Ecto neural progenitor cell (in vitro differentiated cells): ENCODE data around the gene ATG16L1.

Source experiments
- DNase-seq: peaks from one replicate; pipeline ENCODE4 v3.0.0-alpha.2; 2018; ENCODE audit warnings: low spot score

The ATG16L1 gene

GRCh38 chr2:233227346-233227978 is 24.0 kb upstream of the ATG16L1 start:
- DNase-seq: no peak

- DNase-seq: no peak
Observed at GRCh38 chr2:233228376-233228775, 23.1 kb upstream of the ATG16L1 start.

GRCh38 chr2:233233618-233234230 is 17.7 kb upstream of the ATG16L1 start:
- no peak for DNase-seq

GRCh38 chr2:233234264-233234663 is 17.2 kb upstream of the ATG16L1 start:
- DNase-seq: no peak

GRCh38 chr2:233234996-233235395 is 16.5 kb upstream of the ATG16L1 start:
- no peak for DNase-seq

GRCh38 chr2:233235977-233236376 is 15.5 kb upstream of the ATG16L1 start:
- DNase-seq: no peak

- no peak for DNase-seq
Observed at GRCh38 chr2:233236820-233237589, 14.5 kb upstream of the ATG16L1 start.

GRCh38 chr2:233240897-233241296 is 10.6 kb upstream of the ATG16L1 start:
- no peak for DNase-seq

GRCh38 chr2:233241803-233242202 is 9.7 kb upstream of the ATG16L1 start:
- DNase-seq: no peak

- no peak for DNase-seq
Observed at GRCh38 chr2:233242231-233242927, 9.1 kb upstream of the ATG16L1 start.

GRCh38 chr2:233243348-233243747 is 8.1 kb upstream of the ATG16L1 start:
- no peak for DNase-seq

GRCh38 chr2:233244818-233245217 is 6.7 kb upstream of the ATG16L1 start:
- no peak for DNase-seq

- no peak for DNase-seq
Observed at GRCh38 chr2:233245406-233245805, 6.1 kb upstream of the ATG16L1 start.

- no peak for DNase-seq
Observed at GRCh38 chr2:233247116-233247515, 4.4 kb upstream of the ATG16L1 start.

GRCh38 chr2:233247744-233248143 is 3.7 kb upstream of the ATG16L1 start:
- no peak for DNase-seq

GRCh38 chr2:233248999-233249398 is 2.5 kb upstream of the ATG16L1 start:
- DNase-seq: no peak

GRCh38 chr2:233250568-233250967 is 905 bp upstream of the ATG16L1 start:
- no peak for DNase-seq

GRCh38 chr2:233250985-233251305 is 528 bp upstream of the ATG16L1 start:
- DNase-seq: no peak

- DNase-seq: no peak
Observed at GRCh38 chr2:233252227-233252626, 754 bp downstream of the ATG16L1 start.

GRCh38 chr2:233255151-233255550 is 3.7 kb downstream of the ATG16L1 start:
- DNase-seq: no peak

- DNase-seq: no peak
Observed at GRCh38 chr2:233256048-233256447, 4.6 kb downstream of the ATG16L1 start.

- DNase-seq: no peak
Observed at GRCh38 chr2:233258211-233258610, 6.7 kb downstream of the ATG16L1 start.

GRCh38 chr2:233259730-233260129 is 8.3 kb downstream of the ATG16L1 start:
- no peak for DNase-seq
